Tibial nerve (tissue), 4 donors: Measurements from ENCODE around the gene DAD1.

Experiments
- EP300 ChIP-seq, 2 donors: sonication (generic); formaldehyde crosslinking; IDR thresholded peaks; one replicate each; pipeline ENCODE4 v1.6.1; 2017; ENCODE audit warnings: antibody characterized with exemption in 2 of 2, mild to moderate bottlenecking in 1 of 2
- POLR2A ChIP-seq, 2 donors: fragments of 450-650 bp; IDR thresholded peaks; one replicate each; pipeline ENCODE4 v1.6.1; 2017; ENCODE audit warnings: antibody characterized with exemption in 2 of 2, mild to moderate bottlenecking in 2 of 2, moderate library complexity in 2 of 2
- TF ChIP-seq, protein P1 (sequence below), 5 experiments: fragments of 200-600 bp in 3 of 5; fragments of 450-650 bp in 2 of 5; sonication (generic) in 3 of 5; IDR thresholded peaks; one replicate each; pipeline ENCODE4 v1.5.1; 2016 to 2019; ENCODE audit warnings: antibody characterized with exemption in 5 of 5, mild to moderate bottlenecking in 3 of 5, moderate library complexity in 2 of 5

- TF ChIP-seq, protein P1, sequence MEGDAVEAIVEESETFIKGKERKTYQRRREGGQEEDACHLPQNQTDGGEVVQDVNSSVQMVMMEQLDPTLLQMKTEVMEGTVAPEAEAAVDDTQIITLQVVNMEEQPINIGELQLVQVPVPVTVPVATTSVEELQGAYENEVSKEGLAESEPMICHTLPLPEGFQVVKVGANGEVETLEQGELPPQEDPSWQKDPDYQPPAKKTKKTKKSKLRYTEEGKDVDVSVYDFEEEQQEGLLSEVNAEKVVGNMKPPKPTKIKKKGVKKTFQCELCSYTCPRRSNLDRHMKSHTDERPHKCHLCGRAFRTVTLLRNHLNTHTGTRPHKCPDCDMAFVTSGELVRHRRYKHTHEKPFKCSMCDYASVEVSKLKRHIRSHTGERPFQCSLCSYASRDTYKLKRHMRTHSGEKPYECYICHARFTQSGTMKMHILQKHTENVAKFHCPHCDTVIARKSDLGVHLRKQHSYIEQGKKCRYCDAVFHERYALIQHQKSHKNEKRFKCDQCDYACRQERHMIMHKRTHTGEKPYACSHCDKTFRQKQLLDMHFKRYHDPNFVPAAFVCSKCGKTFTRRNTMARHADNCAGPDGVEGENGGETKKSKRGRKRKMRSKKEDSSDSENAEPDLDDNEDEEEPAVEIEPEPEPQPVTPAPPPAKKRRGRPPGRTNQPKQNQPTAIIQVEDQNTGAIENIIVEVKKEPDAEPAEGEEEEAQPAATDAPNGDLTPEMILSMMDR (IDR thresholded peaks at IDR 0.05), result no peak
- TF ChIP-seq EP300 (IDR thresholded peaks at IDR 0.05) (no peak), POLR2A (IDR thresholded peaks at IDR 0.05) (no peak)
Observed at GRCh38 chr14:22630066-22630465, 41.0 kb upstream of the DAD1 start.
